Measurements from ENCODE around the gene SSH2.

DNA sequence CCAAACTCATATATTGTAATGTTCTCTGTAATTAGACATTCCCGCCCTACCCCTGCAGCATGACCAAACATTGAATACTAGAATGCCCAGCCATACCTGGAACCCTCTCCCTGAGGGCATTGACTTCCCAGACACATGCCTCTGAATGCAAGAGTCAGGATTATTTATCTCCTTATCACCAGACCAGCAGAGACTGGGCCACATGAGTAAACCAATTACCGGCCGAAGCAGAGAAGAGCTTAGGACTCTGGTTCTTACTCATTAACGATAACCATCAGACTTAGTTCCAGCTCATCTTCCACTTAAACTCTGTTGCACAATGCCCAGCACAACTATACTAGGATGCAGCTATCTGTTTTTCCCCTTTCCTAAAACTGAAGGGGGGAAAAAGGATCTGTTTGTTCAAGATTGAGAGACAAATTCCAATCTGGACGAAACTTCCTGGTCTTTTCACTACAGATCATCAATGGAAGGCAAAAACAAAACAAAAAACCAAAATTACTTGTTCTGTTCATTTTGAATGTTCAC is 219.1 kb downstream of the SSH2 start:
- TF ChIP-seq, protein P1, sequence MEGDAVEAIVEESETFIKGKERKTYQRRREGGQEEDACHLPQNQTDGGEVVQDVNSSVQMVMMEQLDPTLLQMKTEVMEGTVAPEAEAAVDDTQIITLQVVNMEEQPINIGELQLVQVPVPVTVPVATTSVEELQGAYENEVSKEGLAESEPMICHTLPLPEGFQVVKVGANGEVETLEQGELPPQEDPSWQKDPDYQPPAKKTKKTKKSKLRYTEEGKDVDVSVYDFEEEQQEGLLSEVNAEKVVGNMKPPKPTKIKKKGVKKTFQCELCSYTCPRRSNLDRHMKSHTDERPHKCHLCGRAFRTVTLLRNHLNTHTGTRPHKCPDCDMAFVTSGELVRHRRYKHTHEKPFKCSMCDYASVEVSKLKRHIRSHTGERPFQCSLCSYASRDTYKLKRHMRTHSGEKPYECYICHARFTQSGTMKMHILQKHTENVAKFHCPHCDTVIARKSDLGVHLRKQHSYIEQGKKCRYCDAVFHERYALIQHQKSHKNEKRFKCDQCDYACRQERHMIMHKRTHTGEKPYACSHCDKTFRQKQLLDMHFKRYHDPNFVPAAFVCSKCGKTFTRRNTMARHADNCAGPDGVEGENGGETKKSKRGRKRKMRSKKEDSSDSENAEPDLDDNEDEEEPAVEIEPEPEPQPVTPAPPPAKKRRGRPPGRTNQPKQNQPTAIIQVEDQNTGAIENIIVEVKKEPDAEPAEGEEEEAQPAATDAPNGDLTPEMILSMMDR (IDR thresholded peaks at IDR 0.05; ENCODE audit: low read length) = no peak
- TF ChIP-seq EZH2 (optimal IDR thresholded peaks at IDR 0.05; ENCODE audit: low read depth, low read length) (no peak), EZH2phosphoT487 (IDR thresholded peaks at IDR 0.05; ENCODE audit: low read length) (no peak)
